Glutamatergic neuron (in vitro differentiated cells): ENCODE results near the gene CDC16. TPM values are rescaled to one million over a fixed set of nuclear protein-coding genes. Genes with fewer than 3 reads are reported as not detected.

ENCODE experiments used
- DNase-seq: peaks from one replicate; pipeline ENCODE4 v3.0.0; 2022
- H3K27ac Mint-ChIP-seq: one replicate; pipeline ENCODE4 v1.8.0; 2020; ENCODE audit warnings: mild to moderate bottlenecking, mixed read lengths, inconsistent platforms; ENCODE audit not compliant: unreplicated experiment
- H3K27me3 Mint-ChIP-seq: one replicate; pipeline ENCODE4 v1.8.0; 2020; ENCODE audit warnings: mild to moderate bottlenecking, moderate library complexity, mixed read lengths, inconsistent platforms; ENCODE audit not compliant: unreplicated experiment
- H3K36me3 Mint-ChIP-seq: one replicate; pipeline ENCODE4 v1.8.0; 2020; ENCODE audit warnings: mild to moderate bottlenecking, mixed read lengths, inconsistent platforms; ENCODE audit not compliant: unreplicated experiment
- H3K4me1 Mint-ChIP-seq: one replicate; pipeline ENCODE4 v1.8.0; 2020; ENCODE audit warnings: mild to moderate bottlenecking, low read depth, mixed read lengths, inconsistent platforms; ENCODE audit not compliant: unreplicated experiment
- H3K4me3 Mint-ChIP-seq: one replicate; pipeline ENCODE4 v1.8.0; 2020; ENCODE audit warnings: mild to moderate bottlenecking, mixed read lengths, inconsistent platforms; ENCODE audit not compliant: unreplicated experiment
- H3K9me3 Mint-ChIP-seq: one replicate; pipeline ENCODE4 v1.8.0; 2020; ENCODE audit warnings: mild to moderate bottlenecking, moderate library complexity, mixed read lengths, inconsistent platforms; ENCODE audit not compliant: unreplicated experiment
- CTCF ChIP-seq: fragments of 200-600 bp; sonication (generic); IDR thresholded peaks from one replicate; pipeline ENCODE4 v1.5.0; 2021; ENCODE audit not compliant: partially characterized antibody, unreplicated experiment
- total RNA-seq: library from RNA; stranded (reverse); fragmentation: NEBNext Ultra II Directional; extraction: Animal tissue kit (Norgen Biotek cat#: 25700); gene quantifications from one replicate; pipeline ENCODE4 v1.2.1, GENCODE V29; 2021; ENCODE audit not compliant: unreplicated experiment

The CDC16 gene
- total RNA-seq, 1 donor from 2014 or later: 85.1 TPM

GRCh38 chr13:114285166-114285808, 50.6 kb downstream of the CDC16 start:
- DNase-seq: no peak
- peaks cover 12% of the 10 kb centered on the region for H3K9me3 Mint-ChIP-seq
- H3K27me3 Mint-ChIP-seq: peaks cover 12% of the 10 kb centered on the region
- no peak for TF ChIP-seq CTCF
- H3K27ac Mint-ChIP-seq: no peak overlapping the region
- H3K36me3 Mint-ChIP-seq: peaks cover 6% of the 10 kb centered on the region
- H3K4me3 Mint-ChIP-seq: no peak overlapping the region
- peaks cover 9% of the 10 kb centered on the region for H3K4me1 Mint-ChIP-seq

- peak overlapping the region; percentile 15 for H3K4me3 Mint-ChIP-seq
- H3K36me3 Mint-ChIP-seq: peaks cover 6% of the 10 kb centered on the region
- no peak overlapping the region for H3K27ac Mint-ChIP-seq
- DNase-seq: no peak
- H3K27me3 Mint-ChIP-seq: peaks cover 6% of the 10 kb centered on the region
- H3K4me1 Mint-ChIP-seq: peaks cover 4% of the 10 kb centered on the region
- no peak for TF ChIP-seq CTCF
- peaks cover 5% of the 10 kb centered on the region for H3K9me3 Mint-ChIP-seq
Observed at GRCh38 chr13:114286808-114287207, 52.1 kb downstream of the CDC16 start.

DNA sequence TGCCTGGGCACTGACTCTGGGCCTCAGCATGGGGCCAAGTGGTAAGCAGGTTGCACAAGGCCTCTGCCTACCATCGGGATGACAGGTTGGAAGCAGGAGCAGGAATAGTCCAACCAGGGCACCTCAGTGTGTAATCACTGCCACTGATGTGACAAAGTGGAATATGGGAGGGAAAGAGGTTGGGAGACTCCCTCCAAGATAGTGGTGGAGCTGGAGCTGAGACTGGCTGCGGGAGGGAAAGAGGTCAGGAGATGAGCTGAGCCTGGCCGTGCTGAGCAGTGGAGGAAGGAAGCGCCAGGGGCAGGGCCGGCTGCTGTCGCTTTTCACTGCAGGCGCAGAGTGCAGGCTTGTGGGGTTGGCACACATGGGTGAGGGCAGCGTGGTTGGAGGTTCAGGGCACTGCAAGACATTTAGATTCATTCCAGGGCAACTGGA, 53.5 kb downstream of the CDC16 start:
- Mint-ChIP-seq H3K9me3 (no peaks in the 10 kb centered on the region), H3K27me3 (peaks cover 3% of the 10 kb centered on the region), H3K27ac (peak overlapping the region; percentile 22), H3K36me3 (peaks cover 6% of the 10 kb centered on the region), H3K4me1 (peaks cover 4% of the 10 kb centered on the region), H3K4me3 (no peak overlapping the region)
- DNase-seq: no peak
- TF ChIP-seq CTCF: no peak

DNA sequence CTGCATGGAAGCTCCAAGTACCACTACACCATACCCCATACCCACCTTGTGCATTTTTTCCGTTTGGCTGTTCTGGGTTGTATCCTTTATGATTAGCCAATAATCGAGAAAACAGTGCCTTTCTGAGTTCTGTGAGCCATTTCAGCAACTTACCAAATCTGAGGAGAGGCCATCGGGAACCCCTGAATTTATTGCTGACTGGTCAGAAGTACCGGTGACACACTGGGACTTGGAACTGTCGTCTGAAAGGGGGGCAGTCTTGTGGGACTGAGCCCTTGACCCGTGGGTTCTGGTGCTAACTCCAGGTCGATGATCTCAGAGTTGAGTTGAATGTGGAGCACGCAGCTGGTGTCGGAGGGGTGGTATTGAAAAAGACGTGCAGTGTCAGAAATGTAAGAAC, 61.8 kb downstream of the CDC16 start:
- TF ChIP-seq CTCF: no peak
- no peak overlapping the region for H3K27ac Mint-ChIP-seq
- no peak for DNase-seq
- no peak overlapping the region for H3K4me3 Mint-ChIP-seq
- no peaks in the 10 kb centered on the region for H3K27me3 Mint-ChIP-seq
- H3K9me3 Mint-ChIP-seq: peaks cover 2% of the 10 kb centered on the region
- no peaks in the 10 kb centered on the region for H3K36me3 Mint-ChIP-seq
- peaks cover 4% of the 10 kb centered on the region for H3K4me1 Mint-ChIP-seq

GRCh38 chr13:114296902-114297301, 62.2 kb downstream of the CDC16 start:
- Mint-ChIP-seq H3K36me3 (no peaks in the 10 kb centered on the region), H3K4me3 (no peak overlapping the region), H3K27ac (no peak overlapping the region), H3K9me3 (peaks cover 2% of the 10 kb centered on the region), H3K4me1 (peaks cover 4% of the 10 kb centered on the region), H3K27me3 (no peaks in the 10 kb centered on the region)
- no peak for DNase-seq
- no peak for TF ChIP-seq CTCF
